GM15510 (cell line): Measurements from ENCODE around the gene ATG4D.

Experiments used
- POLR2A ChIP-seq: IDR thresholded peaks from 3 replicates; pipeline ENCODE4 v1.6.1; 2011; ENCODE audit warnings: borderline replicate concordance; ENCODE audit not compliant: insufficient read length; ENCODE audit errors: extremely low read depth

Gene ATG4D

GRCh38 chr19:10543059-10543419, 665 bp upstream of the ATG4D start:
- no peak for TF ChIP-seq POLR2A

DNA sequence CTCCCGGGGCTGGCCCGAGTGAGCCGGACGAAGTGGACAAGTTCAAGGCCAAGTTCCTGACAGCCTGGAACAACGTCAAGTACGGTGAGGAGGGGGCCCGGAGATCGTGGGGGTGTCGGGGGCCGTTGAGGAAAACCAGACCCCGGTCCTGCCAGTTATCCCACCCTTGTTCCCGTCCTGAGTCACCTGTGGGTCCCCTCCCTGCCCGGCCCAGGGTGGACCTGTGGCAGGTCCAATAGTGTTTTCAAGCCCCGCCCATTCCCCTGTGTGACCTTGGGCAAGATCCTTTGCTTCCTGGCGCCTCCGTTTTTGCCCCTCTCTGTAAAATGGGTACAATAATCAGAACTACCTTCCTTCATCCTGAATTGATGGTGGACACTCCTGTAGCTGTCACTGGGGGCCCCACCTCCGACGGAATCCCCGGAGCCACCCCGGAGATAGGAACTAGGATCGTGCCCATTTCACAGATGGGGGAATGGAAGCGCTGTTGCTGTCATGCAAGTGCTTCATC, 593 bp downstream of the ATG4D start:
- no peak for TF ChIP-seq POLR2A

DNA sequence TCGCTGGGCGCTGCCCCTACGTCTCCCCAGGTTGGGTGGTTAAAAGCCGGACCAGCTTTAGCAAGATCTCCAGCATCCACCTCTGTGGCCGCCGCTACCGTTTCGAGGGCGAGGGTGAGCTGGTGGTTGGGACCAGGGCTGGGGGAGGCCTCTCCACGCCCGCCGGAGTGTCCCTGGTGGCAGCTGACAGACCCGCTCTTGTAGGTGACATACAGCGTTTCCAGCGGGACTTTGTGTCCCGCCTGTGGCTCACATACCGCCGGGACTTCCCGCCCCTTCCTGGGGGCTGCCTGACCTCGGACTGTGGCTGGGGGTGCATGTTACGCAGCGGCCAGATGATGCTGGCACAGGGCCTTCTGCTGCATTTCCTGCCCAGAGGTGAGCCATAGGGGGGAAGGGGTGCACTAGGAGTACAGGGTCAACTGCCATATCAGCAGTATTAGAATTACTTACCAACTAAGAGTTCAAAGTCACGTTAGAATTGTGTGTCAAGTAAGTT, 1.1 kb downstream of the ATG4D start:
- TF ChIP-seq POLR2A = no peak

- no peak for TF ChIP-seq POLR2A
These were observed 3.1 kb downstream of the ATG4D start for GRCh38 chr19:10546817-10547216.

GRCh38 chr19:10548746-10549276, 5.1 kb downstream of the ATG4D start:
- no peak for TF ChIP-seq POLR2A

DNA sequence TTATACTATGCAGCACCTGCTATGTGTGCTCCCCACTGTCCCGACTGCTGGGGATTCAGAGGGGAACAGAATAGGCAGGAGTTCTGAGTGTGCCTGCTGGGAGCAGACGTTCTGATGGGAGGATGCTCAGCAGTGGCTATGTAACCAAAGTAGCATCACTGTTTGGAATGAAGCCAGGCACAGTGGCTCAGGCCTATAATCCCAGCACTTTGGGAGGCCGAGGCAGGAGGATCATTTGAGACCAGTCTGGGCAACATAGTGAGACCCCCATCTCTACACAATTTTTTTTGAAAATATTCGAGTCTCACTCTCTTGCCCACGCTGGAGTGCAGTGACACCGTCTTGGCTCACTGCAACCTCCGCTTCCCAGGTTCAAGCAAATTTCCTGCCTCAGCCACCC, 6.0 kb downstream of the ATG4D start:
- no peak for TF ChIP-seq POLR2A

GRCh38 chr19:10550336-10550735, 6.6 kb downstream of the ATG4D start:
- TF ChIP-seq POLR2A = no peak

DNA sequence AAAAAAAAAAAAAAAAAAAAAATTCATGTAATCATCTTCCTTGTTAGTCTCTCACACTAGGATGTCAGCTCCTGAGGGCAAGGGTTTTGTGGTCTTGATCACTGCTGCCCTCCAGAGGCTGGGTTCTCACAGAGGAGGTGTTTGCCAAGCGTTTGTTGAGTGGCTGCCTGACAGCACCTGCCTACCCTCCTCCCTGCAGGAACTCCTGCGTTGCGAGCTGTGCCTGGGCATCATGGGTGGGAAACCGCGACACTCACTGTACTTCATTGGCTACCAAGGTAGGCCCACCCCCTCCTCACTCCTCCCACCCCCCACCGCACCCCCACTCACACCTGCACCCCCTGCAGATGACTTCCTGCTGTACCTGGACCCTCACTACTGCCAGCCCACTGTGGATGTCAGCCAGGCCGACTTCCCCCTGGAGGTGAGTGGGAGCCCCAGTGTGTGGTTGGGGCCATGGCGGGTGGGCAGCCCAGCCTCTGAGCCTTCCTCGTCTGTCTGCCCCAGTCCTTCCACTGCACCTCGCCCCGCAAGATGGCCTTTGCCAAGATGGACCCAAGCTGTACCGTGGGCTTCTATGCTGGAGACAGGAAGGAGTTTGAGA, 8.1 kb downstream of the ATG4D start:
- no peak for TF ChIP-seq POLR2A

DNA sequence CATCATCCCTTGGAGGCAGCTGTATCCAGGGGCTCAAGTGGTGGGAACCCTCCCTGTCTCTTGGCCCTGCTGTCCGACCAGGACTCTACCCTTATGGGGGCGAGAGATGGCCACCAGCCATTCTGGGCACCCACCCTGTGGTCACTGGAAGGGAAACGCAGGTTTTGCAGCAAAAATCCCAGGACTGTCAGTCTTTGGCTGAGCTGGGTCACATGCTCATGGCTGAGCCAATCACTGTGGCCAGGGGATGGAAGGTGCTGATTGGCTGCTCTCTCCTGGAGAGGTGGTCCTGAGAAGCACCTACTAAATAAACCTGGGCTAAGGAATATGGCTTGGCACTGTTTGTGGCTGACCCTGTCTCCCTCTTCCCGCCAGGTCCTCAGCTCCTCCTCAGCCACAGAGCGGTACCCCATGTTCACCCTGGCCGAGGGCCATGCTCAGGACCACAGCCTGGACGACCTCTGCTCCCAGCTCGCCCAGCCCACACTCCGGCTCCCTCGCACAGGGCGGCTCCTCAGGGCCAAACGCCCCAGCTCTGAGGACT, 8.9 kb downstream of the ATG4D start:
- no peak for TF ChIP-seq POLR2A

DNA sequence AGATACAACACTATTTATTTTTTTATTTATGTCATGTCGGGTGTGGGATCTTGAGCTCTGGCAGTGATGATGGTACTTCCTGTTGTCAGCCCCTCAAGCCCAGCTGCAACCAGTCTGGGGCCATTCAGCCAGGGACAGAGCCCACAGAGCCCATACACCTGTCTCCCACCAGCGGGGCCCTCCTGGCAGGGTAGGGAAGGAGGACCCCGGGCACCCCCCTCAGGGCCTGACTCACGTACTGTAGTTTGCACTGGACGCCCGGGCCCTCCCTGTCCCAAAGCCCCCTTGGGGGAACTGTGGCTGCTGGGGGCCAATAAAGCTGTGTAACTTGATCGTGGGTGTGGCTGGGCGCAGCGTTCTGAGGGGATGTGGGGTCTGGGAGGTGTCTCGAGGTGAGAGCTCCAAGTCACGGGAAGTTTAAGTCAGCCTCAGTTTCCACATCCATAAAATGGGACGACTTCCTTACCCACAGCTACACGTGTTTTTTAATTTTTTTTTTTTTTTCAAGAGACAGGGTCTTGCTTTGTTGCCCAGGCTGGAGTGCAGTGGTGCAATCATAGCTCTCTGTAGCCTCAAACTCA, 9.5 kb downstream of the ATG4D start:
- no peak for TF ChIP-seq POLR2A

DNA sequence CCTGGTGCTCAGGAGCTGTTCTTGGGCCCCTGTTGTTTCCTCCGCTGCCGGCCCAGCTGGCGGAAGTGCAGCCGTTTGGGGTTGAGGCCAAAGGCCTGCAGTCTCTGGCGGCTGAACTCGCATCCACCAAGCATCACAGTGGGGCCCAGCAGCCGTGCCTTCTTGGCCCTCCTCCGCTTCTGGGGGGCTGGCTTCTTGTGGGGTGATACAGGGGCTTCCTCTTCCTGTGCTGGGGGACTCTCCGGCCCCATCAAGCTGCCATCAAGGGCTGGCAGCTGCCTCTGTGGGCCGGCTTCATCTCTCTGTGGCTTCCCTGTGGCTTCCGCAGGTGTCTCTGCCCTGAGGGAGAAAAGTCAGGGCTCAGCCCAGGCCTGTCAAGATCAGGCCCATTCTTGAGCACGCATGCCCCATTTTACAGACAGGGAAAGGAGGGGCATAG, 10.3 kb downstream of the ATG4D start:
- TF ChIP-seq POLR2A = no peak

DNA sequence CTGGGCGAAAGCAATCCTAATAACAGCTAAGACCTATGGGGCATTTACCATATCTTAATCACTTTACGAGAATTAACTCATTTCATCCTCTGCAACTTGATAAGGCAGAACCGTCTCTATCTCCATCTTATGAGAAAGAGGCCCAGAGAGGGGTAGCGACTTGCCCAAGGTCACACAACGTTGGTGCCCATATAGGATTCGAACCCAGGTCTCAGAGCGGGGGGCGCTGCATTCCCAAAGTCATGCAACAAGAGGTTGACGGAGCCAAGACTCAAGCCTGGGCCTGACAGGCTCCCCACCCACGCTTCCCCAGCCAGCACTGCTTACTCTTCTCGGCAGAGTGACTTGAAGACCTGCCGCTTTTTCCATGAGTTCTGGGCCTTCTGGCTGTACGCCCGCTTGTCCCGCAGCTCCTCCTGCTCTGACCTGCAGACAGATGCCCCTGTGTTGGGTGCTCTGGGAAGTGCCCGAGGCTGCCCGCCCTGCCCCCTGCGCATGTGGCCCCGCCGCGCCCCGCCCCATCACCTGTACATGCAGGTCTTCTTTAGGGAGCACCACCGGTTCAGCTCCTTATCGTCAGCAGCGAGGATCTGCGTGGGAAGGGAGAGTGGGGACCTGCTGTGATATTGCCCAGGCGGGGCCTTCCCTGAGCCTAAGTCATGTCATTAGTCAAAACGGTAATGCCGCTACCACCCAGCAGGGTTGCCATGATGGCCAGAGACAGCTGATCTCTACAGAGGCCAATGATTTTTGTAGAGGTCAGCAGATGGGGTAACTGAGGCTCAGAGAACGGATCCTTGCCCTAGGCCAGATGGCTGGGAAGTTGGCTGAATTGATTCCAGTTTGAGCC, 11.3 kb downstream of the ATG4D start:
- TF ChIP-seq POLR2A = no peak

DNA sequence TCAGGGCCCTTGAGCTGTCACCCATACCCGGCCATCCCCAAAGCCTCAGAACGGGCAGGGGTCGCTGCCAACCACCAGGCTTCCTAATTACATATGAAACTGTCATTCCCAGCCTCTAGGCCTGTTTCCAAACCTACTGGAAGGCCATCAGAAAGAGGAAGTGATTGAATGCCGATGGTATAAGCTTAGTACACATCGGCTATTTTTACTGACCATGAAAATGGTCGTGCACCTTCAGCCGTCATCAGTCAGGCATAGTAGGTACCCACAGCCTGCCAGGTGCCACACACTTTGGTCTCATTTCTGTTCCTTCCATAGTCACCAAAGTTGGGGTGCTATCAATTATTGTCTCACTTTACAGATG, 11.9 kb downstream of the ATG4D start:
- no peak for TF ChIP-seq POLR2A

DNA sequence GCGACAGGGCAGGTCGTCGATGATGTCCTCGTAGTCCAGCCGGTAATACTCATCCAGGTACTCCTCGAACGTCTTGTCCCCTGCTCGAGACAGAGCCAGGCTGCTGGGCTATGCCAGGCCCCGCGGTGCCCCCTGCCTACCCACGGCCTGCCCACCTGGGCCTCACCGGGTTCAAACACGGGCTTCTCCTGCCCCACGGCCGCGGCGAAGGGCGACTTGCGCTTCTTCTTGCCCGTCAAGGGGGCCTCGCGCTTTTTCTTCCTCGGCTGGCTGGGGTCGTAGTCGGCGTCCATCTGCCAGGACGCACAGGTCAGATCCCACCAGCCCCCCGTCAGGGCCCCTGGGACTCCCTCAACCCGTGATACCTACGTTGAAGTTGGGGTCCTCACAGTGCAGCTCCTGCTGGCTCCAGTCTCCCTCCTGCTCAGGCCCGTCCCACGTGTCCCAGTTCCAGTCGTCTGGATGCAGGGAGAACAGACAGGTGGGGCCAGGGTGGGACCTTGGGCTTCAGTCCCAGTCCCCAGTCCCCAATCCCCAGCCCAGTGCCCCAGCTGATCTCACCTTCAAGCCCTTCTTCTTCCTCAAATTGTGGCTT, 14.0 kb downstream of the ATG4D start:
- TF ChIP-seq POLR2A = no peak

DNA sequence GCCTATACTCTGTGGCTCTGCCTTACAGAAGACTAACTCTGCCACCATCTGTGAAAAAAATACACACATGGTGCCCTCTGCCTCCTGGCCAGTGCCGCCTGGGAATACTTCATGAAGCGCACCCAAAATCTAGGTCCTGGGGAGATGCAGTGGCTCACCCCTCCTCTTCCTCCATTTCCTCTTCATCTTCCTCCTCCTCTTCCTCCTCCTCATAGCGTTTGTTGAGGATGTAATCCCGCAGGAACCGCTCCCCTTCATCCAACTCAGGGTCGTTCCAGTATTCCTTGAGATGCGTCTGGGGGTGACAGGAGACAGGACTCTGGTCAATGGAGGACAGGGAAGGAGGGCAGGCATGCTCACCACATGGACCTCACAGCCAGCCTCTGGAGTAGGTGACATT, 16.4 kb downstream of the ATG4D start:
- TF ChIP-seq POLR2A = no peak
